HG02678 (cell line): ENCODE measurements around the gene PPP1R37.
A peak's percentile ranks its signal among the peaks of the same experiment; 100 is the strongest.

Source experiments
- ATAC-seq: cut with Tn5 transposase; IDR thresholded peaks from one replicate; pipeline ENCODE4 v1.9.1; 2021; ENCODE audit warnings: mild to moderate bottlenecking, moderate library complexity; ENCODE audit not compliant: unreplicated experiment

The PPP1R37 gene, protein sequence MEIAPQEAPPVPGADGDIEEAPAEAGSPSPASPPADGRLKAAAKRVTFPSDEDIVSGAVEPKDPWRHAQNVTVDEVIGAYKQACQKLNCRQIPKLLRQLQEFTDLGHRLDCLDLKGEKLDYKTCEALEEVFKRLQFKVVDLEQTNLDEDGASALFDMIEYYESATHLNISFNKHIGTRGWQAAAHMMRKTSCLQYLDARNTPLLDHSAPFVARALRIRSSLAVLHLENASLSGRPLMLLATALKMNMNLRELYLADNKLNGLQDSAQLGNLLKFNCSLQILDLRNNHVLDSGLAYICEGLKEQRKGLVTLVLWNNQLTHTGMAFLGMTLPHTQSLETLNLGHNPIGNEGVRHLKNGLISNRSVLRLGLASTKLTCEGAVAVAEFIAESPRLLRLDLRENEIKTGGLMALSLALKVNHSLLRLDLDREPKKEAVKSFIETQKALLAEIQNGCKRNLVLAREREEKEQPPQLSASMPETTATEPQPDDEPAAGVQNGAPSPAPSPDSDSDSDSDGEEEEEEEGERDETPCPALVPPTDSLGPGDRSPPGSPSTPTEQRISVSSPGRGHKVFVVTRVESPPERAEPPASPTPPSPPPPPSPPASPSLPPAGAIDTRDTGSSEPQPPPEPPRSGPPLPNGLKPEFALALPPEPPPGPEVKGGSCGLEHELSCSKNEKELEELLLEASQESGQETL

GRCh38 chr19:45092747-45093678 is at the start of gene PPP1R37:
PPP1R37 (plus strand) TSS chr19:45093179; CDS start chr19:45093326, 147 bp downstream.
- peak; percentile 67 for ATAC-seq

GRCh38 chr19:45045671-45046353 is 47.2 kb upstream of the PPP1R37 start:
- no peak for ATAC-seq

DNA sequence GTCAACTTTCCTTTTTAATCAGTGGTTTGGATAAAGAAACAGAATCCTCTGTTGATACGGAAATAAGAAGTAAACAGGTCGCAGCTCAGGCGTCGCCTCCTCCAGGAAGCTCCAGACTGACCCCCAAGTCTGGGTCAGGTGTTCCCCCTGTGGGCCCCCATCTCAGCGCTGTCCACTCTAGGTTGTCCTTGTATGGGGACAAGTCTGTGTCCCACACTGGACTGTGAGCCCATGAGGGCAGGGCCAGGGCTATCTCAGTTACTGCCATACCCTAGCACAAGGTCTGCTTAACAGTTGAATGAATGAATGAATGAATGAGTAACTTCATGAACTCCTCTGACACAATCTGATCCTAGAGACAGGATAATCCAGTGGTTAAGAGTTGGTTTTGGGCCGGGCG is 46.6 kb upstream of the PPP1R37 start:
- ATAC-seq = no peak

- peak; percentile 62 for ATAC-seq
Measured at GRCh38 chr19:45047188-45047797, 45.7 kb upstream of the PPP1R37 start.

DNA sequence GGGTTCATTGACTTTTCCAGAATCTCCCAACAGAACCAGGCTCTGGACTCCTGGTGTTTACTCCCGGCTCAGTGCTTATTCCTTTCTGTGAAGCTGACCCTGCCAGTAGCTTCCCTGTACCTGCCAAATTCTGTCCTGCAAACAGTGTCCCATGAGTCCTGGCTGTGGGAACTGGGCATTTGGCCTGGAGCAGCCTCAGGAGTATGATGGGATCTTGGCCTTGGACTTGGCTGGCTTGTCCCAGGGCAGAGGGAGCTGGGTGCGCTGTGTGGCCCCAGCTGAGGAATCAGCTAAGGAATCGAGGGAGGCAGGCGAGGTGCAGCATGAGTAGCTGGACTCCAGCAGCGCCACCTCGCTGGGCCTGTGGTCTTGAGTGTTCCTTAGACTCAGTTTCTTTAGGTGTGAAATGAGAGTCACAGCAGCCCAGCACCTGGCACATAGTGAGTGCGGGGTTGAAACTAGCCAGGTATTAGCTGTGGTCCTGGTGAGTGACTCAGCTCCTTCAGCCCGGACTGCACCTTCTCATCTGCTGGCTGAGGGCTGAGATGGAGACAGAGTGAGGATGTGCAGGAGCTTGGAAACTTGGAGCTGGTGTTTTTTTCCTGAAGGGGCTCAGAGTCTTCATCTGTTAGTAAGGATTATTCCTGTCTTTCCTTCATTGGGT is 43.8 kb upstream of the PPP1R37 start:
- ATAC-seq = no peak

DNA sequence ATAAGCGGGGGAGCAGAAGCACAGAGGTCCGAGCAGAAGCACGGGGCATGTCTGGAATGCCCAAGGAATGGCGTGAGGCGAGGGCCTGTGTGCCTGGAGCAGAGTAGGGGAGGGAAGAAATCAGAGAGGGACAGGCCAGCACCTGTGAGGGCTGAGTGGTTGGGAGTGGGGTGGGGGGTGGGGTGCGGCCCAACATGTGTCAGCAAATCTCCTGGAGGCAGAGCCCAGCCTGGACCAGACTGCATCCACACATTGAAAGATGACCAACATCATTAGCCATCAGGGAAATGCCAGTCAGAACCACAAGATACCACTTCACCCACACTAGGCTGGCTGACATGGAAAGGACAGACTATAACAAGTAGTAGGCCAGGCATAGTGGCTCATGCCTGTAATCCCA is 42.9 kb upstream of the PPP1R37 start:
- no peak for ATAC-seq

DNA sequence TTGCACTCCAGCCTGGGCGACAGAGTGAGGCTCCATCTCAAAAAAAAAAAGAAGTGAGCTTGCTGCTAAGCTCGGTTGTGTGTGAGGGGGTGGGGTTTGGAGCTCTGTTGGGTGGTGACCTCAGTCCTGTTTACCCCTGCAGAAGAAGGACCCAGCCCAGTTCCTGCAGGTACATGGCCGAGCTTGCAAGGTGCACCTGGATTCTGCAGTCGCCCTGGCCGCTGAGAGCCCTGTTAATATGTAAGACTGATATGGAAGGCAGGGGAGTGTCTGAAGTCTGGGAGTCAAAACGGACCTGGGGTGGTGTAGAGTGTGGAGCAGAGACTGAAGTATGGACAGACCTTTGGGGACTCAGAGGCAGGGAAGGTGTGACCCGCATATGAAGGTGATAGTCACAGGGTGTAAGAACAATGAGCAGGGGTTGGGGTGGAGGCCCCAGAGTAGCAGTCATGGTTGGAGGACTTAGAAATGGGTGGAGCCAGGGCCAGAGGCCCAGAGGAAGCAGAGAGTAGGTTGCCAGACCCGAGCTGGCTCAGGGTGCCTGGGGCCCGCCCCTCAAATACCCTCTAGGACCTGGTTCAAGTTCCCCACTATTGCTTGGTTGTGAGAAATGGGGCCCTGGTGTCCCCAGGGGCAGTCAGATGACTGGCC is 40.9 kb upstream of the PPP1R37 start:
- no peak for ATAC-seq

GRCh38 chr19:45056831-45057230 is 36.1 kb upstream of the PPP1R37 start:
- ATAC-seq = no peak

- ATAC-seq = no peak
Measured at GRCh38 chr19:45057444-45057843, 35.5 kb upstream of the PPP1R37 start.

DNA sequence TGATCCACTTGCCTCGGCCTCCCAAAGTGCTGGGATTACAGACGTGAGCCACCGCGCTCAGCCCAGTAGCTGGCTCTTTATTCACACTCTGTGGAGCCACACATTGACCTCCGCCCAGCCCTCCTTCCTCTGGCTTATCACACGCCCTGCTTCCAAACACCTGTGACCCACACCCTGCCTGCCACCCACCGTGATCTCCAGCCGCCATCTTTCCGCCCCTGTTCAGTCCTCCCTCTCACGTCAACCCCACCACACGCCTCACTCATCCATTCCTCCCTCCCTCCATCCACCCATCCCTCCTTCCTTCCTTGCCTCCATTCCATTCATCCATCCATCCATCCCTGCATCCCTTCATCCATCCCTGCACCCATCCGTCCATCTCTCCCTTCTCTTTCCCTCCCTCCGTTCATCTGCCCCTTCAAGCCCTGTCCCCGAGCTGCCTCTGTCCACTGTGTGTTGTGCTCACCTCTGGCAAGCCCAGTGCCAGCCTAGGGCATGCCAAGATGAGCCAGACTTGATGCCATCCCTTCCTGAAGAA is 34.3 kb upstream of the PPP1R37 start:
- no peak for ATAC-seq

- no peak for ATAC-seq
Measured at GRCh38 chr19:45059258-45059965, 33.6 kb upstream of the PPP1R37 start.

DNA sequence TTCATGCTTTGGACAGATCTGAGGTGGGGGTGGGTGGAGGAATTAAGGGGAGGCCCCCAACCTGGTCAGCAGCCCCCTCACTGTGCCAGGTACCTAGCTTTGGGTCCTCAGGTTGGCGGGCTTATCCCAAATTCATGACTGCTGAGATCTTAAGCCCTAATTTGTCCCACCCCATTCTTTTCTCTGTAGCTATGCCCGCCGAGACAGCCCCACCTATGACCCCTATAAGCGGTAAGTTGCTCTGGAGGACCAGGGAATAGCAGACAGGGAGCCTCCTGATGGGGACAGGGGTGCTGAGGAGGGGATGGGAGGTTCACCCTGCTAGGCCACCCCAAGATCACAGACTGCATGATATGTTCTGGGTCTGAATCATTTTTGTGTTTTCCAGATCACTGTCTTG is 31.0 kb upstream of the PPP1R37 start:
- ATAC-seq = no peak

DNA sequence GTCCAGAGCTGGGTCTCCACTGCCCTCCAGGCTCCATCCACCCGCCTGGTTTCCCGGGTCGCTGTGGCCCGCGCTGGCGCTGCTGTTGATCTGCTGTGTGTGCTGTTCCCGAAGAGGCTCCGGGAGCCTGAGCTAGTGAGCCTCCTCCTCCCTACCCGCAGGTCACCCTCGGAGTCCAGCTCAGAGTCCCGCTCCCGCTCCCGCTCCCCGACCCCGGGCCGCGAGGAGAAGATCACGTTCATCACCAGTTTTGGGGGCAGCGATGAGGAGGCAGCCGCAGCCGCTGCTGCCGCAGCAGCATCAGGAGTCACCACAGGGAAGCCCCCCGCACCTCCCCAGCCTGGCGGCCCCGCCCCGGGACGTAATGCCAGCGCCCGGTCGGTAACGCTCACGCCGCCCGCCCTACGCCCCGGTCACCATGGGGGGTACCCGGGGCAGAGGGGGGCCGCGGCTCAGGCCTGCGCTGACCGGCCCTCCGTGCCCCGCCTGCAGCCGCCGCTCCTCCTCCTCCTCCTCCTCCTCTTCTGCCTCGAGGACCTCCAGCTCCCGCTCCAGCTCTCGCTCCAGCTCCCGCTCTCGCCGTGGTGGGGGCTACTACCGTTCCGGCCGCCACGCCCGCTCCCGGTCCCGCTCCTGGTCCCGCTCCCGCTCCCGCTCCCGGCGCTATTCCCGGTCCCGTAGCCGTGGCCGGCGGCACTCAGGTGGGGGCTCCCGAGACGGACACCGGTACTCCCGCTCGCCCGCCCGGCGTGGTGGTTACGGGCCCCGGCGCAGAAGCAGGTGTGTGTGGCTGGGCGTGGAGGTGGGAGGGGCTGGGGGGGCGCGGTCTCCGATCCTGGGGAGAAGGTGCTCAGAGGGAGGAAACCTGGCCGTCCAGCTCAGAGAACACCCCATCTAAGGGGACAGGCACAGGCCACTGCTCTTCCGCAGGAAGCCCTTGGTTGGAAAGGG is 28.9 kb upstream of the PPP1R37 start:
- no peak for ATAC-seq

- ATAC-seq = no peak
Measured at GRCh38 chr19:45066921-45067661, 25.9 kb upstream of the PPP1R37 start.

- no peak for ATAC-seq
Measured at GRCh38 chr19:45068041-45068440, 24.9 kb upstream of the PPP1R37 start.

DNA sequence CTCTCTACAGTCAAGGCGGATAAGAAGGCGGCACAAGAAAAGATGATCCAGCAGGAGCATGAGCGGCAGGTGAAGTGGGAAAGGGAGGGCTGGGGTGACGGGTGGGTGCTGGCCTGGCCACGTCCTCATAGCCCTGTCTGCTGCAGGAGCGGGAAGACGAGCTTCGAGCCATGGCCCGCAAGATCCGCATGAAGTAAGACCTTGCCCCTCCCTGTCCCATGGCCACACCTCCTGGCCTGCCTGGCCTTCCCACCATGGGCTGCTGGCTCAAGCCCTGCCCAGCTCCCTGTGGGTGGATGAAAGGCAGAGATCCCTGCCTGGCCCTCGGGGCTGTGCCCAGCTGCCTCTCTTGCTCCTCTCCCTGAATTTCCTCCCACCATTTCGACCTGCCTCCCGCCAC is 23.9 kb upstream of the PPP1R37 start:
- no peak for ATAC-seq

- no peak for ATAC-seq
Measured at GRCh38 chr19:45070214-45070613, 22.8 kb upstream of the PPP1R37 start.
